GM10266 (cell line): Measurements from ENCODE around the gene BRPF1.

ENCODE experiments used
- DNase-seq: peaks from one replicate; pipeline ENCODE4 v3.0.0; 2012; ENCODE audit errors: extremely low spot score
- CTCF ChIP-seq: IDR thresholded peaks from 2 replicates; pipeline ENCODE4 v1.5.1; 2012; ENCODE audit warnings: mild to moderate bottlenecking, low read depth; ENCODE audit not compliant: control insufficient read depth, insufficient read depth; ENCODE audit errors: missing control alignments

BRPF1 gene

GRCh38 chr3:9731206-9732079 is at the start of gene BRPF1:
TSS of gene BRPF1 (plus strand) at chr3:9731735. CDS start at chr3:9734141, 2,406 bp downstream.
- peak; percentile 99 for DNase-seq
- no peak for TF ChIP-seq CTCF

- DNase-seq, result no peak
- TF ChIP-seq CTCF, result no peak
Measured at GRCh38 chr3:9682096-9682495, 49.4 kb upstream of the BRPF1 start.

GRCh38 chr3:9683426-9683825 is 48.1 kb upstream of the BRPF1 start:
- no peak for TF ChIP-seq CTCF
- no peak for DNase-seq

GRCh38 chr3:9685216-9686049 is 46.1 kb upstream of the BRPF1 start:
- DNase-seq, result no peak

GRCh38 chr3:9686050-9686550 is 45.4 kb upstream of the BRPF1 start:
- no peak for DNase-seq
- no peak for TF ChIP-seq CTCF

More at GRCh38 chr3:9685216-9686049, 46.1 kb upstream of the BRPF1 start:
- no peak for TF ChIP-seq CTCF

- TF ChIP-seq CTCF, result no peak
- DNase-seq, result no peak
Measured at GRCh38 chr3:9686703-9687102, 44.8 kb upstream of the BRPF1 start.
